GM19023 (cell line): ENCODE data around the gene ZNF521.

Experiments
- ATAC-seq: cut with Tn5 transposase; IDR thresholded peaks from one replicate; pipeline ENCODE4 v1.9.1; 2021; ENCODE audit warnings: mild to moderate bottlenecking, moderate library complexity; ENCODE audit not compliant: unreplicated experiment

The ZNF521 gene

GRCh38 chr18:25086876-25087275 lies 265.1 kb downstream of the ZNF521 start:
- ATAC-seq = no peak

GRCh38 chr18:25081001-25081400 lies 271.0 kb downstream of the ZNF521 start:
- no peak for ATAC-seq

- no peak for ATAC-seq
Observed at GRCh38 chr18:25080211-25080610, 271.8 kb downstream of the ZNF521 start.

- no peak for ATAC-seq
Observed at GRCh38 chr18:25077944-25078723, 273.8 kb downstream of the ZNF521 start.

GRCh38 chr18:25077038-25077943 lies 274.7 kb downstream of the ZNF521 start:
- no peak for ATAC-seq

- ATAC-seq = no peak
Observed at GRCh38 chr18:25075783-25076182, 276.2 kb downstream of the ZNF521 start.

- no peak for ATAC-seq
Observed at GRCh38 chr18:25075331-25075730, 276.6 kb downstream of the ZNF521 start.

- ATAC-seq = no peak
Observed at GRCh38 chr18:25074925-25075324, 277.0 kb downstream of the ZNF521 start.

GRCh38 chr18:25072205-25072604 lies 279.8 kb downstream of the ZNF521 start:
- no peak for ATAC-seq

GRCh38 chr18:25067275-25068025 lies 284.5 kb downstream of the ZNF521 start:
- ATAC-seq = no peak

- ATAC-seq = no peak
Observed at GRCh38 chr18:25066516-25066915, 285.4 kb downstream of the ZNF521 start.

- ATAC-seq = no peak
Observed at GRCh38 chr18:25062720-25063119, 289.2 kb downstream of the ZNF521 start.

- ATAC-seq = no peak
Observed at GRCh38 chr18:25061395-25061794, 290.6 kb downstream of the ZNF521 start.

GRCh38 chr18:25058521-25058920 lies 293.4 kb downstream of the ZNF521 start:
- no peak for ATAC-seq

GRCh38 chr18:25057491-25058050 lies 294.4 kb downstream of the ZNF521 start:
- no peak for ATAC-seq

- no peak for ATAC-seq
Observed at GRCh38 chr18:25056429-25056828, 295.5 kb downstream of the ZNF521 start.

GRCh38 chr18:25055076-25055475 lies 296.9 kb downstream of the ZNF521 start:
- no peak for ATAC-seq

- no peak for ATAC-seq
Observed at GRCh38 chr18:25053466-25053865, 298.5 kb downstream of the ZNF521 start.

GRCh38 chr18:25052511-25052921 lies 299.4 kb downstream of the ZNF521 start:
- ATAC-seq = no peak

GRCh38 chr18:25050605-25051004 lies 301.4 kb downstream of the ZNF521 start:
- ATAC-seq = no peak

GRCh38 chr18:25047983-25048382 lies 304.0 kb downstream of the ZNF521 start:
- ATAC-seq = no peak
